LNCAP (cell line): ENCODE measurements around the gene CHST3.

ENCODE experiments used
- CTCF ChIP-seq: fragments of 450-650 bp; IDR thresholded peaks from 2 replicates; pipeline ENCODE4 v1.5.1; 2017; ENCODE audit warnings: mild to moderate bottlenecking

CHST3 gene

GRCh38 chr10:71978988-71979691, 14.9 kb downstream of the CHST3 start:
- TF ChIP-seq CTCF = no peak

- TF ChIP-seq CTCF = no peak
Observed at GRCh38 chr10:71979692-71980062, 15.5 kb downstream of the CHST3 start.

- no peak for TF ChIP-seq CTCF
Observed at GRCh38 chr10:71980181-71981014, 16.2 kb downstream of the CHST3 start.

GRCh38 chr10:71981015-71981875, 17.1 kb downstream of the CHST3 start:
- TF ChIP-seq CTCF = no peak

GRCh38 chr10:71981876-71982230, 17.7 kb downstream of the CHST3 start:
- TF ChIP-seq CTCF = no peak

GRCh38 chr10:71982269-71983178, 18.3 kb downstream of the CHST3 start:
- TF ChIP-seq CTCF = no peak
